Cardiac fibroblast (primary cell): ENCODE results near the gene CCDC149.

Experiments used
- DNase-seq, 2 donors: peaks; one replicate each; pipeline versions ENCODE4 v3.0.0 to v3.0.0-alpha.2; 2010; ENCODE audit warnings: low read depth in 2 of 2
- H3K4me3 ChIP-seq, 2 donors: replicated peaks in 1 of 2; 1 replicate in 1 of 2; 2 replicates in 1 of 2; pipeline ENCODE4 v1.5.1; 2011; ENCODE audit warnings: low read depth in 2 of 2, low read length in 2 of 2, mild to moderate bottlenecking in 2 of 2, moderate library complexity in 1 of 2
- CTCF ChIP-seq: IDR thresholded peaks from one replicate; pipeline ENCODE4 v1.5.1; 2011; ENCODE audit warnings: low read depth, mild to moderate bottlenecking, low read length, inconsistent platforms

The CCDC149 gene

GRCh38 chr4:24877868-24878635 lies 34.8 kb downstream of the CCDC149 start:
- no peak for DNase-seq
- no peak for TF ChIP-seq CTCF
- H3K4me3 ChIP-seq = no peak overlapping the region

GRCh38 chr4:24876431-24876830 lies 36.4 kb downstream of the CCDC149 start:
- TF ChIP-seq CTCF = no peak
- DNase-seq = no peak
- H3K4me3 ChIP-seq = no peak overlapping the region

- no peak for DNase-seq
- H3K4me3 ChIP-seq = no peak overlapping the region
- TF ChIP-seq CTCF = no peak
Observed at GRCh38 chr4:24872720-24873119, 40.1 kb downstream of the CCDC149 start.

- no peak for DNase-seq
- TF ChIP-seq CTCF = no peak
- no peak overlapping the region for H3K4me3 ChIP-seq
Observed at GRCh38 chr4:24871210-24871609, 41.6 kb downstream of the CCDC149 start.

- no peak for DNase-seq
- H3K4me3 ChIP-seq = no peak overlapping the region
- no peak for TF ChIP-seq CTCF
Observed at GRCh38 chr4:24867766-24868296, 45.0 kb downstream of the CCDC149 start.

- DNase-seq = no peak
- no peak for TF ChIP-seq CTCF
- no peak overlapping the region for H3K4me3 ChIP-seq
Observed at GRCh38 chr4:24867251-24867650, 45.6 kb downstream of the CCDC149 start.
